BLaER1 (cell line): ENCODE data around the gene MAT2A.
"Not testable (repeated sequence)": the region's sequence is repeated elsewhere in the genome, so short reads cannot be mapped to it uniquely, and the experiment has no call there.

Experiments used
- H3K27ac ChIP-seq: shearing (Covaris generic); formaldehyde crosslinking; 2 replicates; pipeline ENCODE4 v1.8.1; 2022
- H3K27me3 ChIP-seq: shearing (Covaris generic); formaldehyde crosslinking; 2 replicates; pipeline ENCODE4 v1.8.1; 2022
- H3K36me3 ChIP-seq: shearing (Covaris generic); formaldehyde crosslinking; 2 replicates; pipeline ENCODE4 v1.8.1; 2022
- H3K4me1 ChIP-seq: shearing (Covaris generic); formaldehyde crosslinking; 2 replicates; pipeline ENCODE4 v1.8.1; 2022
- H3K4me2 ChIP-seq: shearing (Covaris generic); formaldehyde crosslinking; 2 replicates; pipeline ENCODE4 v1.8.1; 2022
- H3K4me3 ChIP-seq: shearing (Covaris generic); formaldehyde crosslinking; 2 replicates; pipeline ENCODE4 v1.8.1; 2022
- H3K9ac ChIP-seq: shearing (Covaris generic); formaldehyde crosslinking; 2 replicates; pipeline ENCODE4 v1.8.1; 2022
- H3K9me3 ChIP-seq: shearing (Covaris generic); formaldehyde crosslinking; 2 replicates; pipeline ENCODE4 v1.8.1; 2022
- H4K20me1 ChIP-seq: shearing (Covaris generic); formaldehyde crosslinking; 2 replicates; pipeline ENCODE4 v1.8.1; 2022
- Cebpa-rat ChIP-seq: shearing (Covaris generic); IDR thresholded peaks from 2 replicates; pipeline ENCODE4 v1.8.1; 2022

The MAT2A gene

DNA sequence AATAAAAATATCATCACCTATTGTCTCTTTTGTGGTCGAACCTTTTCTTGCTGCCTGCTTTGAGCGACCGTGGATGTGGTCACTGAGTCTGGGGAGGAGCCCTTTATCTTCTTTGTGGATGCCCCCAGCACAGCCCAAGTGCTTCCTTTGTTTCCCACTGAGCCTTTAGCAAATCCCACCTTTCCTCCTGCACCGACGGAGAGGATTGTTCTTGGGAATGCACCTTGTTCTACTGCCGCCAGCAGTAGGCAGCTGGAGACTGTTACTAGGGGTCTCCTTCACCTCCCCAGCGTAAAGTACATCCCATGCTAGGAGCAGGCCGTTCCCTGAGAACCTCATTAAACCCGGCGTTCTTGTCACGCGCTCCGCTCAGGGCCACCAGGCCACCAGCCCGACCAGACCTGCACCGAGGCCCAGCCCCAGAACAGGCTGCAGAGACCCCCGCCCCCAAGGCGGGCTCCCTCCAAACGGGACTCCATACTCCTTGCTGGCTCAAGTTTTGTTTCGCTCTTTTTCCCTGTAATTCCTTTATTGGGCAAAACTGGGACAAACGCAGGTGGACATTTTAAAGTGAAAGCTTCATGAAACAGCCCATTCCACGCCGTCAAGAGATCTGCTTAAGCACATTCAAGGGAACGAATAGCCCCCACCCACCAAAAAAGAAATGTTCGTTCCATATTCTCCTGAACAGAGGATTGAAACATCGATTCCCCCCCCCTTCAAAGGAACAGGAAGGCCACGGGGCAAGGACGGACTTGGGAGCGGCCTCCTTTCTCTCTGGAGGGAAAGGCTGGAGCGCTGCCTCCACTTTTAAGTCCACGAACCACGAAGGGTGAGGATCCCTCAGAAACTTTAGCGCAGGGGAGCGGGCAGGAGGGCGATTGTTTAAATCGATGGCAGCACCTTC, 1.1 kb upstream of the MAT2A start:
- no peak for TF ChIP-seq Cebpa-rat
- Histone ChIP-seq H3K9me3 (no peaks in the 10 kb centered on the region), H3K9ac (peak overlapping the region; percentile 100), H3K36me3 (peaks cover 31% of the 10 kb centered on the region), H4K20me1 (peaks cover 37% of the 10 kb centered on the region), H3K4me1 (peaks cover 60% of the 10 kb centered on the region), H3K4me3 (peak overlapping the region; percentile 73), H3K27ac (peak overlapping the region; percentile 100), H3K4me2 (peak overlapping the region; percentile 93), H3K27me3 (no peaks in the 10 kb centered on the region)

DNA sequence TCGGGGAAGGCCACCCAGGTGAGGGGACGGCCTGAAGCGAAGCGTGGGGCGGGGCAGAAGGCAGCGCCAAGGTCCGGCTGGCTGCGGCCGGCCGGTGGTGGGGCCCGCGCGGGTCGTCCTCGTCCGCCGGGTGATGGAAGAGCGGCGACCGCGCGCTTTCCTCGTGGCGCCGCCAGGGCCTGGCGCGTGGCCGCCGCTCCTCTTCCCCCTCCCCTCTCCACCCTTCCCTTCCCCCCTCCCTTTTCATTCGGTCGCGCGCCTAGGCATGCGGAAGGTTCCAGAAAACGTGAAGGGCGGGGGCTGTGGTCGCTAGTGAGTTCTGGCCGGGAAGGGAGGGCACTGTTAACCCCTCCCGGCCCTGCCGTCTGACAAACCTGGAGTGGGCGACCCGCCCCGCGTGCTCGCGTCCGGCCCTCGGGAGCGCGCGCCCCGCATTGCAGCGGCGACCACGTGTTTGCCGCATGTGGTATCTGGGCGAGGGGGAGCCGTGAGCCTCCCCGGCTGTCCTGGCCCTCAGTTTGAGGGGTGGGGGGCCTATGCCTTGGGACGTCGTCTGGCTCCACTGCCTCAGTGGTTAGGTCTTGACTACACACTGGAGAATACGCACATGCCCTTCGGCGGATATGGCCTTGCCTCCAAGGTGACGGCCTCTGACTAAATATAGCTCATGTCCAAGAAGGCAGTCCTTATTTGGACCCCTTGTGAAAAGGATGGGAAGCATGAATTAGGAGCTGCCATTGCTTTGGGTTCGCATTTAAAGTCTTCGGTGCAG, 579 bp downstream of the MAT2A start:
- H3K36me3 ChIP-seq: peaks cover 48% of the 10 kb centered on the region

DNA sequence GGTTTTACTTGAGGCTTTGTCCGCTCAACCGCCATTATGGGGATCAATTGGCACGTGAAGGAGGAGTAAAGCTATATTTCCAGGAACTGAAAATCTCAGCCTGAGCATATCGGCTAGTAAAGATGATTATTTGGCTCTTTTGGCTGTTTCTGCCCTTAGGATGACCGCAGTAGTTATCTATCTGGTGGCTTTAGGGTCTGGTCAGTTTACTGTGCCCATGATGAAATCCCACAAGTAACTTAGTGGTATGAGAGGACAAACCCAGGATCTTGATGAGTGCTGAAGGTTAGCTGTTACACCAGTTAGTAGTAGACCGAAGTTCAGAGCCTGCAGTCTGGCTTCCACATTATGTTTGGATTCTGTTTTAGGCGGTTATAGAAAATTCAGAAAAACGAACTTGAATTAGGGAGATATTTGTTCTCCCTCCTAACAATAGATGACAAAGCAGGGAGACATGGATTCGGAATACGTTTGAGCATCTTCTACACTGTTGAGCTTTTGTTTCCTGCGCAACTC, 1.2 kb downstream of the MAT2A start:
- Histone ChIP-seq H3K9me3 (no peaks in the 10 kb centered on the region), H3K4me1 (peaks cover 55% of the 10 kb centered on the region), H3K4me3 (peak overlapping the region; percentile 73), H3K4me2 (peak overlapping the region; percentile 92), H4K20me1 (peaks cover 60% of the 10 kb centered on the region), H3K27ac (peak overlapping the region; percentile 100), H3K36me3 (peaks cover 55% of the 10 kb centered on the region), H3K9ac (peak overlapping the region; percentile 100), H3K27me3 (no peaks in the 10 kb centered on the region)
- TF ChIP-seq Cebpa-rat: no peak

More for the DNA sequence above, 579 bp downstream of the MAT2A start:
- peaks cover 61% of the 10 kb centered on the region for H3K4me1 ChIP-seq
- H3K9me3 ChIP-seq: no peaks in the 10 kb centered on the region
- peaks cover 54% of the 10 kb centered on the region for H4K20me1 ChIP-seq
- H3K9ac ChIP-seq: peak overlapping the region; percentile 100
- H3K27ac ChIP-seq: peak overlapping the region; percentile 100
- peak overlapping the region; percentile 73 for H3K4me3 ChIP-seq
- TF ChIP-seq Cebpa-rat: no peak
- peak overlapping the region; percentile 92 for H3K4me2 ChIP-seq
- H3K27me3 ChIP-seq: no peaks in the 10 kb centered on the region

DNA sequence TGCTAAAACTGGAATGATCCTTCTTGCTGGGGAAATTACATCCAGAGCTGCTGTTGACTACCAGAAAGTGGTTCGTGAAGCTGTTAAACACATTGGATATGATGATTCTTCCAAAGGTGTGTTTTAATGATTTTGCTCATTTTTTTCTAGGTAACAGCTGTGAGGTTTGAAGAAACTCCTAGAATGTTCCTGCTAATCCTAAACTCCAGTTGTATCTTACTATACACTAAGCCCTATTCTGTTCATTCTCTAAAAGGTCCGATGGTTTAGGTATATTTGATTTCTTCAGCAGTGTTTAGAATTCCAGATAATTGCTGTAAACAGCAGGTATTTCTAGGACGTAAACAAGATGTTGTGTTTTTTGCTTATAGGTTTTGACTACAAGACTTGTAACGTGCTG, 2.3 kb downstream of the MAT2A start:
- no peaks in the 10 kb centered on the region for H3K9me3 ChIP-seq
- H3K4me3 ChIP-seq: peak overlapping the region; percentile 73
- H3K4me2 ChIP-seq: peak overlapping the region; percentile 92
- H3K9ac ChIP-seq: peak overlapping the region; percentile 100
- peaks cover 66% of the 10 kb centered on the region for H3K36me3 ChIP-seq
- peaks cover 71% of the 10 kb centered on the region for H4K20me1 ChIP-seq
- peak overlapping the region; percentile 100; the same call in 1 of the 2 replicates for H3K27ac ChIP-seq
- H3K27me3 ChIP-seq: no peaks in the 10 kb centered on the region
- peaks cover 44% of the 10 kb centered on the region for H3K4me1 ChIP-seq
- no peak for TF ChIP-seq Cebpa-rat

DNA sequence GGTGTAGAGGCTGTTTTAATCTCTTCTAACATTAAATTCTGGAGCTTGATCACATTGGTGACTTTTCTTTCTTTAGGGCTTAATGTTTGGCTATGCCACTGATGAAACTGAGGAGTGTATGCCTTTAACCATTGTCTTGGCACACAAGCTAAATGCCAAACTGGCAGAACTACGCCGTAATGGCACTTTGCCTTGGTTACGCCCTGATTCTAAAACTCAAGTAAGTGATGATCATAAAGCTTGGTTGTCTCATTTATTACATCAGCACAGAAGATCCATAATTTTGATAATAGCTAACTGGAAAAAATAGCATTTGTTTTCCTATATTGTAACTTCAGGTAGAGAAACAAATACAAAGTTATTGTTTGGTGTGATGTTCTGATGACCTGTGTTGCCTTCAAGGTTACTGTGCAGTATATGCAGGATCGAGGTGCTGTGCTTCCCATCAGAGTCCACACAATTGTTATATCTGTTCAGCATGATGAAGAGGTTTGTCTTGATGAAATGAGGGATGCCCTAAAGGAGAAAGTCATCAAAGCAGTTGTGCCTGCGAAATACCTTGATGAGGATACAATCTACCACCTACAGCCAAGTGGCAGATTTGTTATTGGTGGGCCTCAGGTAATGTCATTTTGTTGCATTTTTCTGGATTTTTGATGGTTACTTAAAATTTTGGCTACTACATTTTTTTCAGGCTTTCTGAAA, 2.9 kb downstream of the MAT2A start:
- H3K36me3 ChIP-seq: peaks cover 72% of the 10 kb centered on the region
- peak overlapping the region; percentile 100; the same call in 1 of the 2 replicates for H3K9ac ChIP-seq
- TF ChIP-seq Cebpa-rat: no peak
- H3K4me1 ChIP-seq: peaks cover 38% of the 10 kb centered on the region
- H3K9me3 ChIP-seq: no peaks in the 10 kb centered on the region
- no peaks in the 10 kb centered on the region for H3K27me3 ChIP-seq
- H3K4me3 ChIP-seq: peak overlapping the region; percentile 73
- no peak overlapping the region for H3K27ac ChIP-seq
- H4K20me1 ChIP-seq: peaks cover 78% of the 10 kb centered on the region
- peak overlapping the region; percentile 92 for H3K4me2 ChIP-seq

DNA sequence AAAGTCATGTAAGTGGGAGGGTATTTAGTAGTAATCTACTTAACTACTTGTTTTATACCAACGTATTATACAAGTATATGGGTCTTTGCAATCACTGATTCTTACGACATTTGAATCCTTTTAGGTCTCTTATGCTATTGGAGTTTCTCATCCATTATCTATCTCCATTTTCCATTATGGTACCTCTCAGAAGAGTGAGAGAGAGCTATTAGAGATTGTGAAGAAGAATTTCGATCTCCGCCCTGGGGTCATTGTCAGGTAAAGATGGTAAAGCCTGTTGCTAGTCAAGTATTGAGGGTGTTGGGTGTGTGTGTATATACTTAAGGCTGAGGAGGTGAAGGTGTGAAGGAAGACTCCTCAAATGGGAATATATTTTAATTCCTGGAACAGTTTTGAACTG, 3.8 kb downstream of the MAT2A start:
- H3K4me1 ChIP-seq: peaks cover 30% of the 10 kb centered on the region
- no peak overlapping the region for H3K4me3 ChIP-seq
- no peak overlapping the region for H3K9ac ChIP-seq
- TF ChIP-seq Cebpa-rat: no peak
- H3K27me3 ChIP-seq: no peaks in the 10 kb centered on the region
- peaks cover 76% of the 10 kb centered on the region for H3K36me3 ChIP-seq
- peaks cover 86% of the 10 kb centered on the region for H4K20me1 ChIP-seq
- H3K27ac ChIP-seq: no peak overlapping the region
- peak overlapping the region; percentile 92 for H3K4me2 ChIP-seq
- H3K9me3 ChIP-seq: no peaks in the 10 kb centered on the region

DNA sequence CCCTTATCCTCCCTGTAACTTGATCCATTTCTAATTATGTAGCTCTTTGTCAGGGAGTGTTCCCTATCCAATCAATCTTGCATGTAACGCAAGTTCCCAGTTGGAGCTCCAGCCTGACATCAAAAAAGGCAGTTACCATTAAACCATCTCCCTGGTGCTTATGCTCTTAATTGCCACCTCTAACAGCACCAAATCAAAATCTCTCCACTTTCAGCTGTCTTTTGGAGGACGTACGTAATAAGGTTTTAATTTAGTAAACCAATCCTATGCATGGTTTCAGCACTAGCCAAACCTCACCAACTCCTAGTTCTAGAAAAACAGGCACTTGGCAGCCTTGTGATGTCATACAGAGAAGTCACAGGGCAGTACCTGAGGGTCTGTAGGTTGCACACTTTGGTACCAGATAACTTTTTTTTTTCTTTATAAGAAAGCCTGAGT, 5.3 kb downstream of the MAT2A start:
- not testable (repeated sequence) for H3K9ac ChIP-seq, H3K4me2 ChIP-seq, H3K27ac ChIP-seq, H3K27me3 ChIP-seq, H3K4me3 ChIP-seq, H3K9me3 ChIP-seq
- Histone ChIP-seq H3K36me3 (peaks cover 85% of the 10 kb centered on the region), H4K20me1 (peaks cover 87% of the 10 kb centered on the region), H3K4me1 (peaks cover 30% of the 10 kb centered on the region)

DNA sequence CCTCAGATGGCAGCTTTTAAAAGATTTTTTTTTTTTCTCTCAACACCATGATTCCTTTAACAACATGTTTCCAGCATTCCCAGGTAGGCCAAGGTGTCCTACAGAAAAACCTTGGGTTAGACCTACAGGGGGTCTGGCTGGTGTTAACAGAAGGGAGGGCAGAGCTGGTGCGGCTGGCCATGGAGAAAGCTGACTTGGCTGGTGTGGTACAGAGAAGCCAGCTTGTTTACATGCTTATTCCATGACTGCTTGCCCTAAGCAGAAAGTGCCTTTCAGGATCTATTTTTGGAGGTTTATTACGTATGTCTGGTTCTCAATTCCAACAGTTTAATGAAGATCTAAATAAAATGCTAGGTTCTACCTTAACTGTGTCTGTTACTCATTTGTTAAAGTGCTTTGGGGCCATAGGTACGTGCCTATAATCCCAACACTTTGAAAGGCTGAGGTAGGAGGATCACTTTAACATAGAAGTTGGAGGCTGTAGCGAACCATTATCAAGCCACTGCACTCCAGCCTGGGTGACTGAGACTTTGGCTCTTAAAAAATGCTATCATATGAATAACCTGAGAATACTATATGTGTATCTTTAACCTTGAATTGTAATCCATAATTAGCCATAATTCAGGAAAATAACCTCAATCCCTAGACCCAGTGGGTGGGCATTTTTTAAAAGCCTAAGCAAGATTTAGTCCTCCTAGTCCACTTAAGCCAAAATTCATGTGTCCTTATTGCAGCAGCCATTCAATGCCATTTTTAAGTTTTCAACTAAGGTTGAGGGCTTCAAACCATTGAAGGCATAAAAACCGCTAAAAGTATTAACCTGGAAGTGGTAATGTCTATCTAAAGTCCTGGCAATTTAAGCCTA, 6.2 kb downstream of the MAT2A start:
- H3K4me2 ChIP-seq, H3K9me3 ChIP-seq, H3K27ac ChIP-seq, H3K9ac ChIP-seq, H3K27me3 ChIP-seq, H3K4me3 ChIP-seq: not testable (repeated sequence)
- Histone ChIP-seq H4K20me1 (peaks cover 78% of the 10 kb centered on the region), H3K4me1 (peaks cover 37% of the 10 kb centered on the region), H3K36me3 (peaks cover 89% of the 10 kb centered on the region)
